Panc1 (cell line): ENCODE results near the gene ZNF292. TPM values are rescaled to one million over a fixed set of nuclear protein-coding genes. Genes with fewer than 3 reads are reported as not detected.

Experiments used
- ATAC-seq: fragments of 200-7000 bp; cut with Tn5 transposase; 2 replicates; pipeline ENCODE4 v1.9.1; 2020; ENCODE audit warnings: mild to moderate bottlenecking, moderate library complexity
- BruUV-seq: library from RNA; stranded (reverse); fragments of 400-500 nt; replicated peaks from 2 replicates; lab custom pipeline; 2021; lab: Mats Ljungman, UMichigan
- CTCF ChIA-PET: fragments of 300-600 bp; sonication (Branson Sonifier 250); formaldehyde crosslinking; loops from one replicate; lab custom pipeline; 2022; ENCODE audit warnings: antibody characterized with exemption; lab: Charles Lee
- POLR2A ChIA-PET: fragments of 300-600 bp; sonication (Branson Sonifier 250); formaldehyde crosslinking; loops from one replicate; lab custom pipeline; 2022; ENCODE audit warnings: antibody characterized with exemption; lab: Charles Lee
- DNase-seq: peaks from one replicate; pipeline ENCODE4 v3.0.0-alpha.2; 2010; ENCODE audit warnings: low read depth, low spot score
- H3K27ac ChIP-seq: 2 replicates; pipeline ENCODE4 v1.5.1; 2011; ENCODE audit warnings: mild to moderate bottlenecking, low read length, inconsistent platforms
- H3K27me3 ChIP-seq: fragments of 200-500 bp; sonication (Bioruptor generic); 2 replicates; pipeline ENCODE4 v1.6.0; 2014; ENCODE audit warnings: low read length, inconsistent platforms; ENCODE audit not compliant: control insufficient read depth, insufficient read depth
- H3K36me3 ChIP-seq: fragments of 200-500 bp; sonication (Bioruptor generic); 2 replicates; pipeline ENCODE4 v1.5.1; 2014; ENCODE audit warnings: inconsistent platforms, mild to moderate bottlenecking, low read length, moderate library complexity; ENCODE audit not compliant: control insufficient read depth, insufficient read depth
- H3K4me1 ChIP-seq: 2 replicates; pipeline ENCODE4 v1.5.1; 2011; ENCODE audit warnings: inconsistent platforms, mild to moderate bottlenecking, low read length, moderate library complexity; ENCODE audit not compliant: control insufficient read depth, insufficient read depth
- H3K4me3 ChIP-seq, 2 experiments: 2 replicates each; pipeline ENCODE4 v1.5.1; 2011 to 2012; ENCODE audit warnings: low read depth in 2 of 2, low read length in 2 of 2, mild to moderate bottlenecking in 2 of 2, inconsistent platforms in 1 of 2, moderate library complexity in 1 of 2
- H3K9me3 ChIP-seq: fragments of 200-500 bp; sonication (Bioruptor generic); 2 replicates; pipeline ENCODE4 v1.5.1; 2014; ENCODE audit warnings: low read depth, mild to moderate bottlenecking, inconsistent platforms, low read length, moderate library complexity; ENCODE audit not compliant: control insufficient read depth, insufficient read depth
- POLR2AphosphoS5 ChIP-seq: IDR thresholded peaks from 2 replicates; pipeline ENCODE4 v1.6.1; 2012; ENCODE audit warnings: mild to moderate bottlenecking, low read depth, low read length, moderate library complexity
- REST ChIP-seq, 2 experiments: IDR thresholded peaks; 2 replicates each; pipeline ENCODE4 v1.6.1; 2011 to 2012; ENCODE audit warnings: low read depth in 2 of 2, control low read depth in 1 of 2, low read length in 1 of 2, mild to moderate bottlenecking in 1 of 2, moderate library complexity in 1 of 2; ENCODE audit not compliant: insufficient read depth in 1 of 2
- SIN3A ChIP-seq: IDR thresholded peaks from 2 replicates; pipeline ENCODE4 v1.6.1; 2012; ENCODE audit warnings: low read depth, mild to moderate bottlenecking, low read length, moderate library complexity, borderline replicate concordance; ENCODE audit not compliant: insufficient read depth
- TCF7L2 ChIP-seq: IDR thresholded peaks from 2 replicates; pipeline ENCODE4 v1.6.1; 2011; ENCODE audit warnings: mild to moderate bottlenecking, low read depth, low read length, inconsistent platforms
- in situ Hi-C: cut with HindIII; loops from 2 replicates; pipeline ENCODE4 v1.10.0; 2016; ENCODE audit warnings: low sequenced_read_pairs, low pct_unique_long_range_greater_than_20kb
- intact Hi-C: fragments of 100-400 bp; cut with micrococcal nuclease; formaldehyde crosslinking; loops from one replicate; pipeline ENCODE4 v1.10.0; 2022; ENCODE audit not compliant: unreplicated experiment
- total RNA-seq: library from RNA; stranded (reverse); gene quantifications from one replicate; pipeline ENCODE4 v1.2.1, GENCODE V29; 2021; ENCODE audit not compliant: unreplicated experiment
- TF ChIP-seq, protein P1 (sequence below): fragments of 450-650 bp; IDR thresholded peaks from 2 replicates; pipeline ENCODE4 v1.5.1; 2017; ENCODE audit warnings: mild to moderate bottlenecking

ZNF292 gene
- total RNA-seq, 1 experiment from 2014 or later: 38.2 TPM

DNA sequence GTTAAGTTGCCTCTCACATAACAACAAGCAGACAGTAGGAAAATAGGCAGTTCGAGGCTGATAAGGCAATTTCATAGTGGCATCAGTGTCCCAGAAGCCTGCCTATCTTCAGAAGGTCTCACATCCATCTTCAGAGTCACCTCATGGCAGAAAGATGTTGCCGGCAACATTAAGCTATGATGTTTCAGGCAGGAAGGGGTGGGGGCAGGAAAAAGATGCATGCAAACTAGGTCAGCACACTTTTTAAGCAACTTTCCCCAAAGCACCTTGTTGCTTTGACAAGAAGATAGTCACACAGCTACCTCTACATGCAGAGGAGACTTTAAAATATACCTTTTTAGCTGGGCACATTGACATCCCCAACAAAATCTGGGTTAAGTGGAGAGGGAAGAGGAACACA is 123.8 kb downstream of the ZNF292 start:
- TF ChIP-seq REST (IDR thresholded peaks at IDR 0.05; ENCODE audit: insufficient read depth in 1 of 2, low read depth in 2 of 2, low read length in 1 of 2): no peak
- TF ChIP-seq, protein P1, sequence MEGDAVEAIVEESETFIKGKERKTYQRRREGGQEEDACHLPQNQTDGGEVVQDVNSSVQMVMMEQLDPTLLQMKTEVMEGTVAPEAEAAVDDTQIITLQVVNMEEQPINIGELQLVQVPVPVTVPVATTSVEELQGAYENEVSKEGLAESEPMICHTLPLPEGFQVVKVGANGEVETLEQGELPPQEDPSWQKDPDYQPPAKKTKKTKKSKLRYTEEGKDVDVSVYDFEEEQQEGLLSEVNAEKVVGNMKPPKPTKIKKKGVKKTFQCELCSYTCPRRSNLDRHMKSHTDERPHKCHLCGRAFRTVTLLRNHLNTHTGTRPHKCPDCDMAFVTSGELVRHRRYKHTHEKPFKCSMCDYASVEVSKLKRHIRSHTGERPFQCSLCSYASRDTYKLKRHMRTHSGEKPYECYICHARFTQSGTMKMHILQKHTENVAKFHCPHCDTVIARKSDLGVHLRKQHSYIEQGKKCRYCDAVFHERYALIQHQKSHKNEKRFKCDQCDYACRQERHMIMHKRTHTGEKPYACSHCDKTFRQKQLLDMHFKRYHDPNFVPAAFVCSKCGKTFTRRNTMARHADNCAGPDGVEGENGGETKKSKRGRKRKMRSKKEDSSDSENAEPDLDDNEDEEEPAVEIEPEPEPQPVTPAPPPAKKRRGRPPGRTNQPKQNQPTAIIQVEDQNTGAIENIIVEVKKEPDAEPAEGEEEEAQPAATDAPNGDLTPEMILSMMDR: no peak
- no peak for TF ChIP-seq SIN3A
- TF ChIP-seq TCF7L2: no peak
- no peak for TF ChIP-seq POLR2AphosphoS5
- BruUV-seq: no TSS peak
- ATAC-seq (no peak), DNase-seq (no peak)
- no peak overlapping the region for H3K4me3 ChIP-seq
- in situ Hi-C loops (no loop called here), intact Hi-C loops (loop anchor here (5.0 kb wide), 1 partner anchor 113 kb away; no protein-coding TSS in a partner anchor)
- ChIA-PET POLR2A (interaction anchor here (0.7 kb wide), 1 partner anchor 10 kb away, joined by 3 read pairs; no protein-coding TSS in a partner anchor), CTCF (no interaction called here)
- H3K4me1 ChIP-seq: no peaks in the 10 kb centered on the region
- no peaks in the 10 kb centered on the region for H3K9me3 ChIP-seq
- H3K36me3 ChIP-seq: no peaks in the 10 kb centered on the region
- no peaks in the 10 kb centered on the region for H3K27me3 ChIP-seq
- no peak overlapping the region for H3K27ac ChIP-seq

- no peaks in the 10 kb centered on the region for H3K4me1 ChIP-seq
- ATAC-seq: no peak
- CTCF ChIA-PET: no interaction called here
- no peak for DNase-seq
- intact Hi-C loops (no loop called here), in situ Hi-C loops (no loop called here)
- H3K27me3 ChIP-seq: peaks cover 5% of the 10 kb centered on the region; the same call in 1 of the 2 replicates
- POLR2A ChIA-PET: no interaction called here
- H3K9me3 ChIP-seq: no peaks in the 10 kb centered on the region
- no peak overlapping the region for H3K27ac ChIP-seq
- no peak for TF ChIP-seq SIN3A
- TF ChIP-seq TCF7L2: no peak
- no peak for TF ChIP-seq REST (IDR thresholded peaks at IDR 0.05; ENCODE audit: insufficient read depth in 1 of 2, low read depth in 2 of 2, low read length in 1 of 2)
- TF ChIP-seq, protein P1: no peak
- TF ChIP-seq POLR2AphosphoS5: no peak
- H3K36me3 ChIP-seq: no peaks in the 10 kb centered on the region
- no TSS peak for BruUV-seq
- H3K4me3 ChIP-seq: no peak overlapping the region
These were observed 126.1 kb downstream of the ZNF292 start for GRCh38 chr6:87281426-87281825.
